Nephron progenitor cell (in vitro differentiated cells): Measurements from ENCODE around the gene HS2ST1.

Experiments used
- DNase-seq: peaks from one replicate; pipeline ENCODE4 v3.0.0; 2021
- H3K27ac Mint-ChIP-seq: 2 replicates; pipeline ENCODE4 v1.8.0; 2021; ENCODE audit warnings: mild to moderate bottlenecking, moderate library complexity, mixed read lengths
- H3K27me3 Mint-ChIP-seq: 2 replicates; pipeline ENCODE4 v1.8.0; 2021; ENCODE audit warnings: mild to moderate bottlenecking, low read depth, mixed read lengths; ENCODE audit not compliant: poor library complexity
- H3K36me3 Mint-ChIP-seq: 2 replicates; pipeline ENCODE4 v1.8.0; 2021; ENCODE audit warnings: low read depth, mixed read lengths
- H3K4me1 Mint-ChIP-seq: 2 replicates; pipeline ENCODE4 v1.8.0; 2021; ENCODE audit warnings: mixed read lengths
- H3K4me3 Mint-ChIP-seq: 2 replicates; pipeline ENCODE4 v1.8.0; 2021; ENCODE audit warnings: mild to moderate bottlenecking, moderate library complexity, mixed read lengths
- H3K9me3 Mint-ChIP-seq: 2 replicates; pipeline ENCODE4 v1.8.0; 2021; ENCODE audit warnings: mild to moderate bottlenecking, moderate library complexity, mixed read lengths
- TF ChIP-seq, protein P1 (sequence below): fragments of 200-600 bp; sonication (generic); IDR thresholded peaks from 2 replicates; pipeline ENCODE4 v1.5.0; 2021; ENCODE audit warnings: antibody characterized with exemption

HS2ST1 gene

DNA sequence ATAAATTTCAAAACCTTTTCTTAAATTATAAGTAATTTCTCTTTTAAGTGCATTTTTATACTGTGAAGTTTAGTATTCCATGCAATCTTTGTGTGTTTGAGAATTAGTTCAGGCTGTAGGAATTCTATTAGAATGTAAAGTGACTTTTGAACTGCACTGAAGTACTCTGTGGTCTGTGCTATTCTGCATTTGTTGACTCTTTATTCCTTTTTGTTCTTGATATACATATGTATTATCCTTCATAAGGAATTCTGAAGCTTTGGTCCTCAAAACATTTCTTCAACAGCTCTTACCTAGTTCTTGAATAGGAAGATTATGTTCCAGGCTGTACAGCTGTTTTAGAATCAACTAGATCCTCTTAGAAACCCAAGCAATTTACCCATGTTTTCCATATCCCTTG is 158.0 kb downstream of the HS2ST1 start:
- Mint-ChIP-seq H3K4me3 (no peak overlapping the region), H3K27ac (no peak overlapping the region), H3K36me3 (peaks cover 16% of the 10 kb centered on the region), H3K4me1 (no peaks in the 10 kb centered on the region), H3K9me3 (peaks cover 12% of the 10 kb centered on the region), H3K27me3 (no peaks in the 10 kb centered on the region)
- TF ChIP-seq, protein P1, sequence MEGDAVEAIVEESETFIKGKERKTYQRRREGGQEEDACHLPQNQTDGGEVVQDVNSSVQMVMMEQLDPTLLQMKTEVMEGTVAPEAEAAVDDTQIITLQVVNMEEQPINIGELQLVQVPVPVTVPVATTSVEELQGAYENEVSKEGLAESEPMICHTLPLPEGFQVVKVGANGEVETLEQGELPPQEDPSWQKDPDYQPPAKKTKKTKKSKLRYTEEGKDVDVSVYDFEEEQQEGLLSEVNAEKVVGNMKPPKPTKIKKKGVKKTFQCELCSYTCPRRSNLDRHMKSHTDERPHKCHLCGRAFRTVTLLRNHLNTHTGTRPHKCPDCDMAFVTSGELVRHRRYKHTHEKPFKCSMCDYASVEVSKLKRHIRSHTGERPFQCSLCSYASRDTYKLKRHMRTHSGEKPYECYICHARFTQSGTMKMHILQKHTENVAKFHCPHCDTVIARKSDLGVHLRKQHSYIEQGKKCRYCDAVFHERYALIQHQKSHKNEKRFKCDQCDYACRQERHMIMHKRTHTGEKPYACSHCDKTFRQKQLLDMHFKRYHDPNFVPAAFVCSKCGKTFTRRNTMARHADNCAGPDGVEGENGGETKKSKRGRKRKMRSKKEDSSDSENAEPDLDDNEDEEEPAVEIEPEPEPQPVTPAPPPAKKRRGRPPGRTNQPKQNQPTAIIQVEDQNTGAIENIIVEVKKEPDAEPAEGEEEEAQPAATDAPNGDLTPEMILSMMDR = no peak
- no peak for DNase-seq

DNA sequence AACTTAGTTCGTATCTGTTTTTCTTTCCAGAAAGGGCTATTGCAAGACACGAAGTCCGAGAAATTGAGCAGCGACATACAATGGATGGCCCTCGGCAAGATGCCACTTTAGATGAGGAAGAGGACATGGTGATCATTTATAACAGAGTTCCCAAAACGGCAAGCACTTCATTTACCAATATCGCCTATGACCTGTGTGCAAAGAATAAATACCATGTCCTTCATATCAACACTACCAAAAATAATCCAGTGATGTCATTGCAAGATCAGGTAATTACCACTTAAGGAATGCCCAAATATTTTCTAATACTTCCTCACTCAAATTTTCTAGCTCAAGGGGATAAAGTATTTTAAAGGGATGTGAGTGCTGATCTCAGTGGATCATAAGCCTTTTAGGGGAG is 158.5 kb downstream of the HS2ST1 start:
- no peak overlapping the region for H3K27ac Mint-ChIP-seq
- H3K9me3 Mint-ChIP-seq = peaks cover 7% of the 10 kb centered on the region
- no peak overlapping the region for H3K4me3 Mint-ChIP-seq
- peaks cover 11% of the 10 kb centered on the region for H3K36me3 Mint-ChIP-seq
- no peak for DNase-seq
- TF ChIP-seq, protein P1 = no peak
- no peaks in the 10 kb centered on the region for H3K4me1 Mint-ChIP-seq
- H3K27me3 Mint-ChIP-seq = no peaks in the 10 kb centered on the region

DNA sequence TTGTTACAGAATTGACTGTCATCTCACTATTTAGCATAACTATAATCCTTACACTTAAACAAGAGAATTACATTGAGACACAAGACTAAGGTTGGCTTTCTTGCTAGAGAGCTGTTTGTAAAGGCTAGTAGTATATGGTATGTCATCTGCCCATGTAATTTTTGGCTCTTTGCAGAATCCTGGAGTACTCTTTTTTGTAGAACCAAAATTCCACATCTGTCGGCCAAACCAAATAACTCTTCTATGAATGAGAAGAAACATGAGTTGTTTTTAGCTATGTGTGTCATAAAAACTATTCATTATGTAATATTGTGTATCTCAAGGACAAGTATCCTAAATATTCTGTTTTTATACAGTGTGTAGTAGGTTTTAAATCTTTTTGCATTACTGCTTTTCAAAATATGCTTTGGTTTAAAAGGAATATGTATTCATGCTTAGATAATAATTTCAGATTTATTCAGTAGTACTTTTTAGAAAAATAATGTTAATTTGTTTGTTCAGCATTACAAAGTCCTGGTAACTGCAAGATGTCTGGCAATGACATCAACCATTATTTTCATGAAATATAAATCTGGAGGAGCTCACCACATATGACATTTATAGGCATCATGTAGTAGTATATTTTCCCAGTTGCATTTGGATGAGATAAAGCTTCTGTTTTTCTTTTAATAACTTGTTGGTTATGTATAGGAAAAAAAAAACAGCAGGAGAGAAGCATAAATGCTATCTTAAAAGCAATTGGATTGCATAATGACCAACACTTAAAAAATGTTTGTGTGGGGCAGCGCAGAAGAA is 159.8 kb downstream of the HS2ST1 start:
- no peak overlapping the region for H3K4me3 Mint-ChIP-seq
- H3K36me3 Mint-ChIP-seq = peaks cover 14% of the 10 kb centered on the region
- H3K4me1 Mint-ChIP-seq = no peaks in the 10 kb centered on the region
- H3K27me3 Mint-ChIP-seq = no peaks in the 10 kb centered on the region
- TF ChIP-seq, protein P1 = no peak
- no peaks in the 10 kb centered on the region for H3K9me3 Mint-ChIP-seq
- no peak overlapping the region for H3K27ac Mint-ChIP-seq
- DNase-seq = no peak

DNA sequence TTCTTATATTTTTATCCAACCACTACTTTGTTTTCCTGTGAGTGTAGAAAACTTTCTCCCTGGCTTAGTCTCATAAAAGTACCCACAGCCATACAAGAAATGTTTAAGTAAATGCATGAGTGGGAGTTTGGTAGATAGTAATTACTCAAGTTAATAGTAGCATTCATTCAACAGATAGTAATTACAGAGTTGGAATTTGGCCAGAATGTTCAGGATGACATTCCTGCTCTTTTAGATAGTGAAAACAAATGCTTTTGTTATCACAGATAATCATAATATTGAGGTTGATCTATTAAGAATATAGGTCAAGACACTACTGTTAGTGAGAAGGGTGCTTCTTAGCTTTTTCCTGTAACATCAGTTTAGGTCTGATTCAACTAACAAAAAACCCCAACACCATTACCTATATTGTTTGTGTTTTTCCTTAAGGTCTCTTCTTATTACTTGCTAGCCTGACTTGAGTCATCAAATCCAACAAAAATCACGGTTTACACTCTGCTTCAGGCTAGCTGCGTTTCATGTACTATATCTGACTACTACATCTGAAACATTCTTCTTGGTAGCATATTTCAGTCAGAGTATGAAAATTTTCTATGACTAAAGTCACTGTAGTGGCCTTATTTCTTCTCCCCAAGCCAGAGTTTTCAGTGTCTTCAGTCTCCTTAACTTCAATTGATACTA is 163.7 kb downstream of the HS2ST1 start:
- Mint-ChIP-seq H3K27ac (no peak overlapping the region), H3K27me3 (no peaks in the 10 kb centered on the region), H3K4me3 (no peak overlapping the region), H3K36me3 (peaks cover 10% of the 10 kb centered on the region), H3K9me3 (no peaks in the 10 kb centered on the region), H3K4me1 (no peaks in the 10 kb centered on the region)
- no peak for DNase-seq
- TF ChIP-seq, protein P1 = no peak

DNA sequence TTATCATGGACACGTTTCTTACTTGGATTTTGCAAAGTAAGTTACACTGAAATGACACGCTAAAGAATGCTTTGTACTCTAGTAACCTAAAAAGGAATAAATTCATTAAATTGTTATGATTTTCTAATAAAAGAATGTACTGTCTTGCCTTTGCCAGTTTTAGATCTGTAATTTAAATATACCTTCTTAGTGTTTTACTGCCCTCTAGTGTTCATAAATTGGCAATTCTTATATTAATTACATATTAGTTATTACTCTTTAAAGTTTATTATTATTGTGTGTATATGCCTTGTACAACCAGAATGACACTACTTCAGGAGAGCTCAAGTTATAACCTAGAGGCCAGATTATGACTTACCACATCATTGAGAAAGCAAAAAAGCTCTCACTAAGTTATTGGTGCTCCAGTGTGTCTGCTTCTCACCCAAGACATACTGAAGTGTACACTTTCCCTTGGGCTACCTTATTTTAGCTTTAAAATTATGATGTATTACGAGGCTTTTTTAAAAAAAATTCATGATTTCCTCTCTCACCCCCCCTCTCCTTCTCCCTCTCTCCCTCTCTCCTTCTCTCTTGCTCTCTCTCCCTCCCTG is 169.9 kb downstream of the HS2ST1 start:
- TF ChIP-seq, protein P1 = peak; percentile 52
- DNase-seq = no peak
- no peak overlapping the region for H3K4me3 Mint-ChIP-seq
- no peaks in the 10 kb centered on the region for H3K27me3 Mint-ChIP-seq
- H3K9me3 Mint-ChIP-seq = no peaks in the 10 kb centered on the region
- H3K27ac Mint-ChIP-seq = peak overlapping the region; percentile 21
- H3K36me3 Mint-ChIP-seq = peaks cover 5% of the 10 kb centered on the region
- no peaks in the 10 kb centered on the region for H3K4me1 Mint-ChIP-seq
